Ishikawa (cell line): ENCODE measurements around the gene BCAS2.

Experiments used
- CEBPB ChIP-seq: IDR thresholded peaks from 2 replicates; pipeline ENCODE4 v1.6.1; 2012
- EP300 ChIP-seq: IDR thresholded peaks from 2 replicates; pipeline ENCODE4 v1.6.1; 2012; ENCODE audit warnings: borderline replicate concordance
- NFIC ChIP-seq: IDR thresholded peaks from 2 replicates; pipeline ENCODE4 v1.6.1; 2012
- TF ChIP-seq, protein P1 (sequence below): IDR thresholded peaks from 2 replicates; pipeline ENCODE4 v1.6.1; 2012; ENCODE audit warnings: low read depth, mild to moderate bottlenecking

DNA sequence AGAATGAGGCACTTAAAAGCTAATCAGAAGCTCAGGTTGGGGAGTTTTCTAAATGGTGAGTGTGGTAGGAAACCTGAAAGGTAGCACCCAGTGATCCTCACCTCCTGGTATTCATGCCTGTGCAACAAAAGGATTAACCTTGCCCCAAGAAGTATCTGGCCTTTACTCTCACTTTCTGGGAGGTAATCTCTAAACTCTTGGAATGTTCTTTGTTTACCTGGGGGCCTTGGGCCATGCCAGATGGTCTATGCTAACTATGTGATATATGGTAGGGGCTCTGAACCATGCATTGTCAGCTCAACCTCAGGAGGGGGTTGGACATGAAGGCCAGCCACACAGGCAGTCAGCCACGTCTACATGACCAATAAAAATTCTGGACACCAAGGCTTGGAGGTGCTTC, 46.0 kb downstream of the BCAS2 start:
- no peak for TF ChIP-seq CEBPB
- TF ChIP-seq EP300: no peak
- TF ChIP-seq, protein P1, sequence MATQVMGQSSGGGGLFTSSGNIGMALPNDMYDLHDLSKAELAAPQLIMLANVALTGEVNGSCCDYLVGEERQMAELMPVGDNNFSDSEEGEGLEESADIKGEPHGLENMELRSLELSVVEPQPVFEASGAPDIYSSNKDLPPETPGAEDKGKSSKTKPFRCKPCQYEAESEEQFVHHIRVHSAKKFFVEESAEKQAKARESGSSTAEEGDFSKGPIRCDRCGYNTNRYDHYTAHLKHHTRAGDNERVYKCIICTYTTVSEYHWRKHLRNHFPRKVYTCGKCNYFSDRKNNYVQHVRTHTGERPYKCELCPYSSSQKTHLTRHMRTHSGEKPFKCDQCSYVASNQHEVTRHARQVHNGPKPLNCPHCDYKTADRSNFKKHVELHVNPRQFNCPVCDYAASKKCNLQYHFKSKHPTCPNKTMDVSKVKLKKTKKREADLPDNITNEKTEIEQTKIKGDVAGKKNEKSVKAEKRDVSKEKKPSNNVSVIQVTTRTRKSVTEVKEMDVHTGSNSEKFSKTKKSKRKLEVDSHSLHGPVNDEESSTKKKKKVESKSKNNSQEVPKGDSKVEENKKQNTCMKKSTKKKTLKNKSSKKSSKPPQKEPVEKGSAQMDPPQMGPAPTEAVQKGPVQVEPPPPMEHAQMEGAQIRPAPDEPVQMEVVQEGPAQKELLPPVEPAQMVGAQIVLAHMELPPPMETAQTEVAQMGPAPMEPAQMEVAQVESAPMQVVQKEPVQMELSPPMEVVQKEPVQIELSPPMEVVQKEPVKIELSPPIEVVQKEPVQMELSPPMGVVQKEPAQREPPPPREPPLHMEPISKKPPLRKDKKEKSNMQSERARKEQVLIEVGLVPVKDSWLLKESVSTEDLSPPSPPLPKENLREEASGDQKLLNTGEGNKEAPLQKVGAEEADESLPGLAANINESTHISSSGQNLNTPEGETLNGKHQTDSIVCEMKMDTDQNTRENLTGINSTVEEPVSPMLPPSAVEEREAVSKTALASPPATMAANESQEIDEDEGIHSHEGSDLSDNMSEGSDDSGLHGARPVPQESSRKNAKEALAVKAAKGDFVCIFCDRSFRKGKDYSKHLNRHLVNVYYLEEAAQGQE: no peak
- TF ChIP-seq NFIC: no peak
